HCT116 (cell line): ENCODE results near the gene LAD1. TPM values are rescaled to one million over a fixed set of nuclear protein-coding genes. Genes with fewer than 3 reads are reported as not detected.

Experiments used
- ATAC-seq: fragments of 200-7000 bp; cut with Tn5 transposase; 2 replicates; pipeline ENCODE4 v1.9.1; 2020; ENCODE audit warnings: mild to moderate bottlenecking, moderate library complexity
- BruUV-seq: library from RNA; stranded (reverse); fragments of 400-500 nt; replicated peaks from 2 replicates; lab custom pipeline; 2021; lab: Mats Ljungman, UMichigan
- CTCF ChIA-PET: fragments of 300-600 bp; sonication (Branson Sonifier 250); formaldehyde crosslinking; loops from one replicate; lab custom pipeline; 2021; ENCODE audit warnings: antibody characterized with exemption; lab: Charles Lee
- POLR2A ChIA-PET: fragments of 300-600, 350-600 bp; sonication (Branson Sonifier 250); formaldehyde crosslinking; loops from one replicate; lab custom pipeline; 2021; ENCODE audit warnings: antibody characterized with exemption; lab: Charles Lee
- RAD21 ChIA-PET, 2 experiments: fragments of 300-600 bp; sonication (Branson Sonifier 250); formaldehyde crosslinking; loops; one replicate each; lab custom pipeline; 2023; ENCODE audit warnings: low total read pairs in 2 of 2; ENCODE audit not compliant: uncharacterized antibody in 2 of 2, unreplicated experiment in 2 of 2, low non-redundant PET in 1 of 2; lab: Charles Lee
- DNase-seq: peaks from one replicate; pipeline ENCODE4 v3.0.0-alpha.2; 2010; ENCODE audit warnings: low read depth, low spot score
- H2AFZ ChIP-seq: fragments of 200-600 bp; shearing (Covaris generic), sonication (generic); 2 replicates; pipeline ENCODE4 v1.6.1; 2017; ENCODE audit warnings: low read depth, mixed run types, mixed read lengths, antibody characterized with exemption, low read length; ENCODE audit not compliant: poor library complexity, severe bottlenecking
- H3K27ac ChIP-seq: 2 replicates; pipeline ENCODE4 v1.5.1; 2012; ENCODE audit warnings: low read depth, low read length
- H3K27me3 ChIP-seq: fragments of 200-600 bp; sonication (generic); 2 replicates; pipeline ENCODE4 v1.6.1; 2016; ENCODE audit warnings: mixed run types, low read length, mixed read lengths; ENCODE audit not compliant: insufficient read depth
- H3K36me3 ChIP-seq, 2 experiments: fragments of 200-500 bp in 1 of 2; fragments of 200-600 bp in 1 of 2; sonication (Bioruptor generic) in 1 of 2; sonication (generic) in 1 of 2; 2 replicates each; pipeline versions ENCODE4 v1.5.1 to v1.6.1; 2014 to 2016; ENCODE audit warnings: low read length in 2 of 2, inconsistent platforms in 1 of 2, mixed read lengths in 1 of 2, mixed run types in 1 of 2; ENCODE audit not compliant: insufficient read depth in 2 of 2, control insufficient read depth in 1 of 2
- H3K4me1 ChIP-seq, 2 experiments: fragments of 200-600 bp in 1 of 2; sonication (generic) in 1 of 2; 2 replicates each; pipeline versions ENCODE4 v1.5.1 to v1.6.1; 2012 to 2017; ENCODE audit warnings: low read length in 2 of 2, inconsistent platforms in 1 of 2, mild to moderate bottlenecking in 1 of 2, mixed read lengths in 1 of 2, mixed run types in 1 of 2, moderate library complexity in 1 of 2; ENCODE audit not compliant: insufficient read depth in 2 of 2, control insufficient read depth in 1 of 2
- H3K4me2 ChIP-seq: fragments of 200-600 bp; sonication (generic); 2 replicates; pipeline ENCODE4 v1.6.1; 2017; ENCODE audit warnings: mixed run types, low read length, mixed read lengths
- H3K4me3 ChIP-seq, 2 experiments: fragments of 200-600 bp in 1 of 2; sonication (generic) in 1 of 2; replicated peaks in 1 of 2; 2 replicates each; pipeline ENCODE4 v1.5.1; 2011 to 2016; ENCODE audit warnings: low read length in 2 of 2, control low read depth in 1 of 2, low read depth in 1 of 2, mild to moderate bottlenecking in 1 of 2, mixed read lengths in 1 of 2, mixed run types in 1 of 2
- H3K79me2 ChIP-seq: fragments of 200-600 bp; sonication (generic); 2 replicates; pipeline ENCODE4 v1.6.1; 2017; ENCODE audit warnings: mild to moderate bottlenecking, mixed run types, low read length, moderate library complexity, mixed read lengths; ENCODE audit not compliant: insufficient read depth
- H3K9ac ChIP-seq: fragments of 200-600 bp; sonication (generic); 2 replicates; pipeline ENCODE4 v1.6.1; 2016; ENCODE audit warnings: low read length, mixed read lengths
- H3K9me2 ChIP-seq: fragments of 200-600 bp; sonication (generic), shearing (Covaris generic); 2 replicates; pipeline ENCODE4 v1.6.1; 2017; ENCODE audit warnings: mixed run types, mild to moderate bottlenecking, moderate library complexity; ENCODE audit not compliant: insufficient read depth
- H3K9me3 ChIP-seq, 2 experiments: fragments of 200-500 bp in 1 of 2; fragments of 200-600 bp in 1 of 2; sonication (Bioruptor generic) in 1 of 2; sonication (generic) in 1 of 2; 2 replicates each; pipeline ENCODE4 v1.6.1; 2014 to 2017; ENCODE audit warnings: low read length in 2 of 2, mixed read lengths in 2 of 2, inconsistent platforms in 1 of 2, low read depth in 1 of 2, mild to moderate bottlenecking in 1 of 2, mixed run types in 1 of 2, moderate library complexity in 1 of 2; ENCODE audit not compliant: control insufficient read depth in 1 of 2, insufficient read depth in 1 of 2
- H4K20me1 ChIP-seq: fragments of 200-600 bp; sonication (generic), shearing (Covaris generic); 2 replicates; pipeline ENCODE4 v1.6.1; 2017; ENCODE audit warnings: mixed run types, mild to moderate bottlenecking, moderate library complexity; ENCODE audit not compliant: insufficient read depth
- CBX3 ChIP-seq: IDR thresholded peaks from 2 replicates; pipeline ENCODE4 v1.6.1; 2012; ENCODE audit warnings: low read depth
- EGR1 ChIP-seq: IDR thresholded peaks from 2 replicates; pipeline ENCODE4 v1.6.1; 2012; ENCODE audit warnings: low read depth
- ELF1 ChIP-seq: IDR thresholded peaks from 2 replicates; pipeline ENCODE4 v1.6.1; 2012; ENCODE audit warnings: low read depth, borderline replicate concordance
- FOSL1 ChIP-seq: IDR thresholded peaks from 2 replicates; pipeline ENCODE4 v1.6.1; 2012; ENCODE audit warnings: low read depth
- JUND ChIP-seq: IDR thresholded peaks from 2 replicates; pipeline ENCODE4 v1.6.1; 2012
- POLR2A ChIP-seq: IDR thresholded peaks from 2 replicates; pipeline ENCODE4 v1.7.0; 2011; ENCODE audit warnings: borderline replicate concordance; ENCODE audit not compliant: insufficient read depth, insufficient read length; ENCODE audit errors: extremely low read depth
- SP1 ChIP-seq: IDR thresholded peaks from 2 replicates; pipeline ENCODE4 v1.6.1; 2012; ENCODE audit warnings: low read depth
- SRF ChIP-seq: IDR thresholded peaks from 2 replicates; pipeline ENCODE4 v1.6.1; 2012; ENCODE audit warnings: low read depth
- intact Hi-C: fragments of 100-400 bp; cut with micrococcal nuclease; formaldehyde crosslinking; loops from 2 replicates; pipeline ENCODE4 v1.10.0; 2022
- total RNA-seq: library from RNA; stranded (reverse); gene quantifications from one replicate; pipeline ENCODE4 v1.2.1, GENCODE V29; 2021; ENCODE audit not compliant: unreplicated experiment
- TF ChIP-seq, protein P1 (sequence below), 3 experiments: fragments of 200-600 bp in 1 of 3; sonication (generic) in 1 of 3; IDR thresholded peaks in 2 of 3; conservative IDR thresholded peaks in 1 of 3; 2 replicates each; pipeline ENCODE4 v1.5.1; 2012 to 2017; ENCODE audit warnings: low read depth in 2 of 3, low read length in 2 of 3, antibody characterized with exemption in 1 of 3, borderline replicate concordance in 1 of 3, control low read depth in 1 of 3, mild to moderate bottlenecking in 1 of 3, mixed read lengths in 1 of 3, mixed run types in 1 of 3, moderate library complexity in 1 of 3; ENCODE audit not compliant: insufficient read depth in 1 of 3
- TF ChIP-seq, protein P2 (sequence below): IDR thresholded peaks from 2 replicates; pipeline ENCODE4 v1.6.1; 2012
- TF ChIP-seq, protein P3 (sequence below): IDR thresholded peaks from 2 replicates; pipeline ENCODE4 v1.6.1; 2012
- TF ChIP-seq, protein P4 (sequence below): IDR thresholded peaks from 2 replicates; pipeline ENCODE4 v1.6.1; 2011; ENCODE audit warnings: mild to moderate bottlenecking, low read length, moderate library complexity; ENCODE audit not compliant: insufficient replicate concordance; ENCODE audit errors: extremely low read depth

Gene LAD1
- total RNA-seq, 1 experiment from 2014 or later = 56.1 TPM

DNA sequence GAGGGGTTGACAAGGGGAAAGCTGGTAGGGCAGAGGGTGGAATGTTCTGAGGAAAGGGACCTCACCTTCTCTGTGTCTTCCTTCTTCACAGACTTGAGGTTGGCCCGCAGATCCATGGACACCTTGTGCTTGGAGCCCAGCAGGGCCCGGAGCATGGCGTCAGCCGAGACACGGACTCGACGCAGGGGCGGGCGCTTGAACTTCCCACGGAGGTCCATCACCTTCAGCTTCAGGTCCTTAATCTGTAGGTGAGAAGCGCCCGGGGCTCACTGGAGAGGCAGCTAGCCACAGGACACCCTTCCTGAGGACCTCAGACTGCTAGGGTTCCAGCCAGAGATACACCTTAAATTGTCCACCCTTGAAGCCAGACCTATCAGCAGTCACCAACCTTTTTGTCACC lies 12.2 kb upstream of the LAD1 start (continued):
- no peak for TF ChIP-seq ELF1
- no peak for TF ChIP-seq JUND
- TF ChIP-seq SP1 = no peak
- no peak for TF ChIP-seq CBX3
- TF ChIP-seq, all 23 proteins: peak for 0

DNA sequence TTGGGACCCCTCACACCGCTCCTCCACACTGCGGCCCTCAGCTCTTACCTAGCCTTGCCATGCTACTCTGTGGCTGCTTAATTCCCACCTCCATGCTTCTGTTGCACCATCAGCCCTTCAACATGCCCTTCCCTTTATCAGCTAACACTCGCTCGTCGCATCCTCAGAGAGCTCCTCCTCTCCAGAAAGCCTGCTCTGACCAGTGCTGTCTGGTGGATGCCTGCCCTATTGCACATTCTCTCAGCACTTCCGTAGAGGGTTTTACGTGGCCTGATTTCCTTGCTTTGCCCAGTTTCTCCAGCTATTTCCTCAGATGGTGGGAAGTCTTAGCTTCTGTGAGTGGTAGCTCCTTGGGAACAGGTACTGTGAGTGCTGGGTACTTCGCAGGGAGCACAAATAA lies 10.3 kb upstream of the LAD1 start:
- H3K4me3 ChIP-seq = no peak overlapping the region
- no peak overlapping the region for H3K4me2 ChIP-seq
- intact Hi-C loops = no loop called here
- H4K20me1 ChIP-seq = no peaks in the 10 kb centered on the region
- H3K27ac ChIP-seq = no peak overlapping the region
- no TSS peak for BruUV-seq
- ChIA-PET POLR2A (interaction anchor here (1.3 kb wide), 1 partner anchor 12 kb away, joined by 3 read pairs; no protein-coding TSS in a partner anchor), CTCF (interaction anchor here (1.0 kb wide), 1 partner anchor 63 kb away, joined by 3 read pairs; no protein-coding TSS in a partner anchor), RAD21 (no interaction called here)
- H3K9me2 ChIP-seq = no peaks in the 10 kb centered on the region
- ATAC-seq (no peak), DNase-seq (no peak)
- H3K9ac ChIP-seq = no peak overlapping the region
- H3K27me3 ChIP-seq = no peaks in the 10 kb centered on the region
- no peak overlapping the region for H2AFZ ChIP-seq
- H3K79me2 ChIP-seq = no peaks in the 10 kb centered on the region
- TF ChIP-seq CBX3 (no peak), EGR1 (no peak), POLR2A (no peak), SRF (no peak), FOSL1 (no peak), ELF1 (no peak)
- TF ChIP-seq, protein P1, sequence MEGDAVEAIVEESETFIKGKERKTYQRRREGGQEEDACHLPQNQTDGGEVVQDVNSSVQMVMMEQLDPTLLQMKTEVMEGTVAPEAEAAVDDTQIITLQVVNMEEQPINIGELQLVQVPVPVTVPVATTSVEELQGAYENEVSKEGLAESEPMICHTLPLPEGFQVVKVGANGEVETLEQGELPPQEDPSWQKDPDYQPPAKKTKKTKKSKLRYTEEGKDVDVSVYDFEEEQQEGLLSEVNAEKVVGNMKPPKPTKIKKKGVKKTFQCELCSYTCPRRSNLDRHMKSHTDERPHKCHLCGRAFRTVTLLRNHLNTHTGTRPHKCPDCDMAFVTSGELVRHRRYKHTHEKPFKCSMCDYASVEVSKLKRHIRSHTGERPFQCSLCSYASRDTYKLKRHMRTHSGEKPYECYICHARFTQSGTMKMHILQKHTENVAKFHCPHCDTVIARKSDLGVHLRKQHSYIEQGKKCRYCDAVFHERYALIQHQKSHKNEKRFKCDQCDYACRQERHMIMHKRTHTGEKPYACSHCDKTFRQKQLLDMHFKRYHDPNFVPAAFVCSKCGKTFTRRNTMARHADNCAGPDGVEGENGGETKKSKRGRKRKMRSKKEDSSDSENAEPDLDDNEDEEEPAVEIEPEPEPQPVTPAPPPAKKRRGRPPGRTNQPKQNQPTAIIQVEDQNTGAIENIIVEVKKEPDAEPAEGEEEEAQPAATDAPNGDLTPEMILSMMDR (IDR thresholded peaks at IDR 0.05 in 2 of 3, conservative IDR thresholded peaks at IDR 0.05 in 1 of 3; ENCODE audit: borderline replicate concordance in 1 of 3, insufficient read depth in 1 of 3, low read depth in 2 of 3, low read length in 2 of 3) = no peak
- TF ChIP-seq, protein P2, sequence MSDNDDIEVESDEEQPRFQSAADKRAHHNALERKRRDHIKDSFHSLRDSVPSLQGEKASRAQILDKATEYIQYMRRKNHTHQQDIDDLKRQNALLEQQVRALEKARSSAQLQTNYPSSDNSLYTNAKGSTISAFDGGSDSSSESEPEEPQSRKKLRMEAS = no peak
- TF ChIP-seq, protein P3, sequence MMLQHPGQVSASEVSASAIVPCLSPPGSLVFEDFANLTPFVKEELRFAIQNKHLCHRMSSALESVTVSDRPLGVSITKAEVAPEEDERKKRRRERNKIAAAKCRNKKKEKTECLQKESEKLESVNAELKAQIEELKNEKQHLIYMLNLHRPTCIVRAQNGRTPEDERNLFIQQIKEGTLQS = no peak
- TF ChIP-seq, protein P4, sequence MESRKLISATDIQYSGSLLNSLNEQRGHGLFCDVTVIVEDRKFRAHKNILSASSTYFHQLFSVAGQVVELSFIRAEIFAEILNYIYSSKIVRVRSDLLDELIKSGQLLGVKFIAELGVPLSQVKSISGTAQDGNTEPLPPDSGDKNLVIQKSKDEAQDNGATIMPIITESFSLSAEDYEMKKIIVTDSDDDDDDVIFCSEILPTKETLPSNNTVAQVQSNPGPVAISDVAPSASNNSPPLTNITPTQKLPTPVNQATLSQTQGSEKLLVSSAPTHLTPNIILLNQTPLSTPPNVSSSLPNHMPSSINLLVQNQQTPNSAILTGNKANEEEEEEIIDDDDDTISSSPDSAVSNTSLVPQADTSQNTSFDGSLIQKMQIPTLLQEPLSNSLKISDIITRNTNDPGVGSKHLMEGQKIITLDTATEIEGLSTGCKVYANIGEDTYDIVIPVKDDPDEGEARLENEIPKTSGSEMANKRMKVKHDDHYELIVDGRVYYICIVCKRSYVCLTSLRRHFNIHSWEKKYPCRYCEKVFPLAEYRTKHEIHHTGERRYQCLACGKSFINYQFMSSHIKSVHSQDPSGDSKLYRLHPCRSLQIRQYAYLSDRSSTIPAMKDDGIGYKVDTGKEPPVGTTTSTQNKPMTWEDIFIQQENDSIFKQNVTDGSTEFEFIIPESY = no peak
- H3K36me3 ChIP-seq = no peaks in the 10 kb centered on the region
- peaks cover 8 to 44% of the 10 kb centered on the region in 2 experiments for H3K4me1 ChIP-seq
- H3K9me3 ChIP-seq = no peaks in the 10 kb centered on the region
